Loucy (cell line): ENCODE measurements around the gene WEE2.

Experiments
- EZH2phosphoT487 ChIP-seq: fragments of 200-600 bp; IDR thresholded peaks from 2 replicates; pipeline ENCODE4 v1.6.1; 2018; ENCODE audit warnings: antibody characterized with exemption, mild to moderate bottlenecking, moderate library complexity, borderline replicate concordance
- TF ChIP-seq, protein P1 (sequence below): fragments of 200-600 bp; sonication (generic); conservative IDR thresholded peaks from 2 replicates; pipeline ENCODE4 v1.5.1; 2014; ENCODE audit warnings: mild to moderate bottlenecking, antibody characterized with exemption, low read length

GRCh38 chr7:141697211-141697871, 10.8 kb upstream of the WEE2 start:
- TF ChIP-seq, protein P1, sequence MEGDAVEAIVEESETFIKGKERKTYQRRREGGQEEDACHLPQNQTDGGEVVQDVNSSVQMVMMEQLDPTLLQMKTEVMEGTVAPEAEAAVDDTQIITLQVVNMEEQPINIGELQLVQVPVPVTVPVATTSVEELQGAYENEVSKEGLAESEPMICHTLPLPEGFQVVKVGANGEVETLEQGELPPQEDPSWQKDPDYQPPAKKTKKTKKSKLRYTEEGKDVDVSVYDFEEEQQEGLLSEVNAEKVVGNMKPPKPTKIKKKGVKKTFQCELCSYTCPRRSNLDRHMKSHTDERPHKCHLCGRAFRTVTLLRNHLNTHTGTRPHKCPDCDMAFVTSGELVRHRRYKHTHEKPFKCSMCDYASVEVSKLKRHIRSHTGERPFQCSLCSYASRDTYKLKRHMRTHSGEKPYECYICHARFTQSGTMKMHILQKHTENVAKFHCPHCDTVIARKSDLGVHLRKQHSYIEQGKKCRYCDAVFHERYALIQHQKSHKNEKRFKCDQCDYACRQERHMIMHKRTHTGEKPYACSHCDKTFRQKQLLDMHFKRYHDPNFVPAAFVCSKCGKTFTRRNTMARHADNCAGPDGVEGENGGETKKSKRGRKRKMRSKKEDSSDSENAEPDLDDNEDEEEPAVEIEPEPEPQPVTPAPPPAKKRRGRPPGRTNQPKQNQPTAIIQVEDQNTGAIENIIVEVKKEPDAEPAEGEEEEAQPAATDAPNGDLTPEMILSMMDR, result no peak
- TF ChIP-seq EZH2phosphoT487, result no peak
